ENCODE results near the gene NLRP4.
A peak's percentile ranks its signal among the peaks of the same experiment; 100 is the strongest.
"Not testable (repeated sequence)": the region's sequence is repeated elsewhere in the genome, so short reads cannot be mapped to it uniquely, and the experiment has no call there.

Gene NLRP4

DNA sequence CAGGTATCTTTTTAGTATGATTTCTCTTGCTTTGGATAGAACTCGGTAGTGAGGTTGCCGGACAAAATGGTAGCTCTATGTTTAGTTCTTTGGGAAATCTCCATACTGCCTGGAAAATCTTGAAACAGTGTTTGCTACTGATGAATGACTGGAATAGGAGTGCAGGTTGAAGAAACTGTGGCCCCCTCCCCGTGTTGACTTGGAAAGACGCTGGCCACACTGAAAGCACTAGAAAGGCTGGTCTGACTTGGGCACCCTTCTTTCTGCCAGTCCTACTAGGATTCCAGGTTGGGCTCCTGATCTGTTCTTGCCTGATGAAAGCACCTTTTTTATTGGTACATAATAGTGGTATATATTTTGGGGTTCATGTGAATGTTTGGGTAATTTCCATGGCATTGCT is 46.3 kb downstream of the NLRP4 start:
- no peak for DNase-seq

DNA sequence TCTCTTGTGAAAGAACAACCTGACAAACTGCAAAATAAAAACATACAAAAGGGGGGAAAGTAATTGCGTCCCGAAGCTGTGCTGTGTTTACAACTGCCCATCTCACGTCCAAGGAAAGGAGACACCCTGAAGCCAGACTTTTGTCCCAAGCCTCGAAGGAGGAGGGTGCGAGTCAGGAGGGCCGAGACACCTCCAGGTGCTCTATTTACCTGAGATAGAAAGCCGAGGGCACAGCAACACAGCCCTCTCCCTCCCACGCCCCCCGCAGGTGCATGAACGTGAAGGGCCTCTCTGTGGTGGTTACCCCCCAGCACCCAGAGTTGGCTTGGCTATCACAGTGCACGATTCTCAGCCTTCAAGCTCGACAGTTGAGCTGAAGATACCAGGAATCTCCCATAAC is 62.6 kb downstream of the NLRP4 start:
- no peak for DNase-seq

DNA sequence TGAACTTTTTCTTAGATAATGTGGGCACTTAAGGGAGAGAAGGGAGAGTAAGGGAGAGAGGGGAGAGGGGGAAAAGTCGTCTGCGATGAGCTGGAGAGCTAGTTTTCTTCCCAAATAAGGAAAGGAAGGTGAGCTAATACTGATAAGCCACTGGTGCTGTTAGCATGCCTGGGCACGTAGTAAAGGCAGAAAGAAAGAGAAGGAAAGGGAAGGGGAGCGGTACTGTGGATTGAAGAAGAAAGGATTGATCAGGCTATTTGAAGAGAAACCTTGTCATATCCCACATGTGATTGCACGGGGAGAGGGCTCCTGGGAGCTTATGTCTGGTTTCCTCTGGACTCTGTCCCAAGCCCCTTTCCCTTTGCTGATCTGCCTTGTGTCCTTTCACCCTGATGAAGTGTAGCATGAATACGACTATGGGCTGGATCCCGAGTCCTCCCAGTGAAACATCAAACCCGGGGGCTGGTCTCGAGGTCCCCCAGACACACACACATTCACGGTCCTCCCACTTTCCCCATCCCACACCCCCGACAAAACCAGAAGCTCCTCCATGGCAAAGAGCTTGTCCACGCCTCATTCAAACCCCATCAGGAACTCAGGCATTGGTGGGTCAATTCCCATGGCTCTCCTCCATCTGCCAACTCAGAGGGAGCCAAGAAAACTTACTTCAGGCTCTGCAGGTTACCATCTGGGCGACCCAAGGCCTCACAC is 65.2 kb downstream of the NLRP4 start:
- peak; percentile 8 for DNase-seq

DNA sequence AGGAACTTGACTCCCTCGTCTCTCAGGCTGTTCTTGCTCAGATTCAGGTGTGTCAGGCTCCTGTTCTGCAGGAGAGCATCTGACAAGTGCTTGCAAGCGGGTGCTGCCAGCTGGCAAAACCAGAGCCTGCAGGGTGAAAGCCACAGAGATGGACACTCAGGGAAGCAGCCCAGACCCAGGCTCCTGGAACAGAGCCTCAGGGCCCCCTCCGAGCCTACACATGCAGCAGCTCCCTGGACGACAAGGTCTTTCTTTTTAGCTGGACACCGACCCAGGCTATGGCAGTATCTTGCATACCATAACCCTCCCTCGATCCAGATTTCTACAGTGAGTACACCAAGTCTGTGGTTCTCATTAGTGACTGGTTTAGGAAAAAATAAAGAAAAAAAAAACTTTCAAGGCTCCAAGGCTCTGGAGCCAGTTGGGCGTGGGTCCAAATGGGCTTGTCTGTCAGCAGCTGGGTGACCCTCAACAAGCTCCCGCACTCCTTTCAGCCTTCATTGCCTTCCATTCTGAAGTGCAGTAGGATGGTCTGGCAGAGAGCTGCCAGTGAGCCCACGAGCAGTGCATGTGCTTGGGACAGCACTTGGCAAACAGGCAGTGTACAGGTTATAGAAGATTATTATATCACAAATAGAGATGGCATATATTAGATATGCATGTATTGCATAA is 65.9 kb downstream of the NLRP4 start:
- no peak for DNase-seq

DNA sequence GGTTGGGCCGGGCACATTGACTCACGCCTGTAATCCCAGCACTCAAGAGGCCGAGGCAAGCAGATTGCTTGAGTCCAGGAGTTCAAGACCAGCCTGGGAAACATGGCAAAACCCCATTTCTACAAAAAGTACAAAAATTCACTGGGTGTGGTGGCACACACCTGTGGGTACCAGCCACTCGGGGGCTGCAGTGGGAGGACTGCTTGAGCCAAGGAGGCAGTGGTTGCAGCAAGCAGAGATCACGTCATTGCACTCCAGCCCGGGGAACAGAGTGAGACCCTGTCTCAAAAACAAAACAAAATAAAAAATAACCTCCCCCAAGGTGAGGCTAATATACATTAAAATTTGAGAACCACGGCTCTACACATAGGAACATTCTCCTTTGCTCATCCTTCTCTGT is 70.9 kb downstream of the NLRP4 start:
- no peak for DNase-seq

DNA sequence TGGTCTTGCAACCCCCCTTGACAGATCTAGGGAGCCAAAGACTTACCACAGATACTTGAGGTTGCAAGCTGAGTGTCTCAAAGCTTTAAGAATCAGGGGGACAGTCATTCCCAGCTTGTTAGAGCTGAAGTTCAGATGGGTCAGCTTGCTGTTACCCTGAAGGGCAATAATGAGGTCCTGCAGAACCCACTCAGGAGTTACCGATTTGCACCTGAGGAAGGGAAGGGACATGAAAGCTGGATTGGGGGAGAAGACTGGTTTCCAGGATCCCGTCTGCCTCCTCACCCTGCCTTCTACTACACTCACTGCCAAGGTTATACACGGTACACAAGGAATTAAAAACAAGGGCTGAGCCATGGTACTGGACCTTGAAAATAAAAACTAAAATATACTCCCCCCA is 71.4 kb downstream of the NLRP4 start:
- DNase-seq, result no peak

DNA sequence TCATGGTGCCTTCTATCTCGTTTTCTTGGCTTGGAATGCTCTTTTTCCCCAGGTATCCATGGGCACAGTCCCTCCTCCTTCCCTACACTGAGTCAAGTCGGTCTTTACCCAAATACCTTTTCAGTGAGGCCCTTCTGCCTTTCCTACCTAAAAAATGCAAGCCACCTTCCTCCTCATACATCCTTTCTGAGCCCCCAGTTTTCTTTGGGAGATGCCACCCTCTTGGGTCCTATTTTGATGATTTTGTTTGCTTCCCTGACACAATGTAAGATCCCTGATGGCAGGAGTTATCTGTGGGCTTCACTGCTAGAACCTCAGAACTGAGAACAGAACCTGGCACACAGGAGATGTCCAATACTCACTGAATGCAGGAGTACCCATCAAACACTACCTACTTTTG is 73.5 kb downstream of the NLRP4 start:
- no peak for DNase-seq

DNA sequence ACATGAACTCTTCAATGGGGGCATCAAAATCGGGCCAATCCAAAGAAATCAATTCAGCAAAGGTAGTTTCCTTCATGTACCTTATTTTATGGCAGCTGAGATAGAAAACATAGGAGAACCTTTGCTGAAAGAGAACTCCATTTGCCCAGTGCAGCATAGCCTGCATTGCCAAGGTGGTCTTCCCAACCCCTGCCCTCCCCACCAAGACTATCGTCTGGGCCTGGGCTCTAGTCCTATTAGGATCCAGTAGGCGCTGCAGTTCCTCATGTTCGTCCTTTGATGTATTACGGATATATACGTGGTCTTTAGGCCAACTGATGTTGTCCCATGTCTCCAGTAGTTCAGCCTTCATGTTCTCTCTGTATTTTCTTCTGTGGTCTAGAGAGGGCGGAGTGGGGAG is 76.6 kb downstream of the NLRP4 start:
- no peak for DNase-seq

DNA sequence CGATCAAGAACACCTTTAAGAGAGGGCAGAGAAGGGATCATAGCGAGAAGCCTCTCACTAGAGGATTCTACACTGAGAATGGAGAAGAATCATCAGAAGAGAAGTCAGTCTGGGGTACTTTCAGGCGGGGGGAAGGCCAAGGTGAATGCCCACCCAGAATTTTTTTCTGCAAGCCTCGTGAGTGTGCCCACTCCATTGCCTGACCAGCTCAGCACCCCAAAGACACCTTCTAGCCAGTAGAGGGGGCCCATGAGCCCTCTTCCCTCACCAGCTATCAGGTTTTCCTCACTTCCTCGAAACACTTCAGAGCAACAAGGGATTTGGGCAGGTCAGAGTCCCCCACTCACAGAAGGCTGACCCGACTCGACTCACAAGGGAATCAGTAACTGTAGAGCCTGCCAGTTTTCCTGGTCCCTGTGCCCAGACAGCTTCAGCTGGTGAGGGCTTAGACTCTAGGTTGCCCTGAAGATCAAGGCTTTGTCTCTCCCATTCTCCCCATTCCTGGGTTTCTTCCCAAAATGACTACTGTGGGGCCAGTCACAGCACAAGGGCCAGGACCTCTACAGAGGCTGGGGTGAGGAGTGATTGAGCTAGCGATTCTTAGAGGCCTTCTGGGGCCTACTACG is 77.4 kb downstream of the NLRP4 start:
- no peak for DNase-seq

DNA sequence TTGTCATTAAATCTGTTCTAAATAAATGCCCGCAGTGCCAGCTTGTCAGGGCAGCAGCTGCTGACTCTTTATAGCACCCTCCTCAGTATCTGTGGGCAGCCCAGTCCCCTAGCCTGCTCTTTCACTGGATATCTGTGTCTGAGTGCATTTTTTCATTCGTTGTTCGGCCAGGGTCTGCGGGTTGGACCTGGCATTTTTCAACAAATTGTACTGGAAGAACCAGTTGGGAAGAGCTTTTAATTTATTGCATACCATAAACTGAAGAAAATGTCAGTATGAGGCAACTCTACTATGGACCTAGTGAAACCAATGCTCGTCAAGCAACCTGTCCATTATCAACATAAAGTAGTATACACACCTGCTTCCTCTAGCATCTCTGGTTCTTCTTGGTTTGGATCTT is 87.2 kb downstream of the NLRP4 start:
- DNase-seq, result no peak

DNA sequence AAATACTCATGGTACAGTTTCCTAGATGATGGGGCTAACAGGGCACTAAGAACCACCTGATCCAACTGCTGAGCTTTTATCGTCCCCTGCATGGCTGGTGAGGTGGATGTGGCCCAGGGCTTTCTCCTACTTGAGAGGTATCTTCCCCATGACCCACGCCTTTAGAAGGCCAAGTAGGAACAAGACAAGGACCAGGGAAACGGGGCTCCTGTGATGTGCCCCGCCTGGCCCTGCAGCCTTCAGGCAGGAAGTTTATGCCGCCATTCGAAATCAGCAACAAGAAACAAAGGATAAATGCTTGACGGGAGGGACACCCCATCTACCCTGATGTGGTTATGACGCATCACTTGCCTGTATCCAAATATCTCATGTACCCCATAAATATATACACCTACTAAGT is 91.7 kb downstream of the NLRP4 start:
- DNase-seq, result no peak

DNA sequence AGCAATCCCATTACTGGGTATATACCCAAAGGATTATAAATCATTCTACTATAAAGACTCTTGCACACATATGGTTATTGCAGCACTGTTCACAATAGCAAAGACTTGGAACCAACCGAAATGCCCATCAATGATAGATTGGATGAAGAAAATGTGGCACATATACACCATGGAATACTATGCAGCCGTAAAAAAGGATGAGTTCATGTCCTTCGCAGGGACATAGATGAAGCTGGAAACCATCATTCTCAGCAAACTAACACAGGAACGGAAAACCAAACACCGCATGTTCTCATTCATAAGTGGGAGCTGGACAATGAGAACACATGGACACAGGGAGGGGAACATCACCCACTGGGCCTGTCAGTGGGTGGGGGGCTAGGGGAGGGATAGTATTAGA is 92.9 kb downstream of the NLRP4 start:
- DNase-seq, result not testable (repeated sequence)

DNA sequence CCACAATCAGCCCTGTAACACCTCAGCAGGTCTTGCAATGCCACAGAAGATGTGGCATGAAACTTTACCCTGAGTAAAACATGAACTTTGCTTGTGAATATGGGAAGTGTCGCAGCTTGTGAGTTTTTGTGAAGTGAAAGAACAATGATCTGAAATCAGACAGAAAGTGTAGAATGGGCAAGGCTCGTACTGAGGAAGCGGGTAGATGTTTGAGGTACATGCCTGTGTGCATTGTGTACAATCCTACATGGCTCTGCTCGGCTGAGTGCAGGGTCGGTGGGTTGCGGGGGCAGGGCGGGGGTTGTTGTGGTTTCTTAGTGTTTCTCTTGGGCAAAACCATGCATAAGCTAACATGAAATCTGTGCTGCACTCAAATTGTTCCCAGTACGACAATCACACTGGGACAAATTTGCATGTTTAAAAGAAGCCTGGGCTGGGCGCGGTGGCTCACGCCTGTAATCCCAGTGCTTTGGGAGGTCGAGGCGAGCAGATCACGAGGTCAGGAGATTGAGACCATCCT is 94.7 kb downstream of the NLRP4 start:
- DNase-seq, result no peak

All from DMS 273 treated with DMSO at 0.1 percent for 48 hours (cell line).